HG02759 (cell line): ENCODE results near the gene APBB2.
A peak's percentile ranks its signal among the peaks of the same experiment; 100 is the strongest.
"Not testable (repeated sequence)": the region's sequence is repeated elsewhere in the genome, so short reads cannot be mapped to it uniquely, and the experiment has no call there.

Experiments
- ATAC-seq: cut with Tn5 transposase; IDR thresholded peaks from one replicate; pipeline ENCODE4 v1.9.1; 2021; ENCODE audit warnings: mild to moderate bottlenecking, moderate library complexity; ENCODE audit not compliant: unreplicated experiment

The APBB2 gene

GRCh38 chr4:40952672-40953071 lies 261.7 kb downstream of the APBB2 start:
- no peak for ATAC-seq

- no peak for ATAC-seq
Observed at GRCh38 chr4:40952217-40952616, 262.1 kb downstream of the APBB2 start.

- no peak for ATAC-seq
Observed at GRCh38 chr4:40951026-40951425, 263.3 kb downstream of the APBB2 start.

- no peak for ATAC-seq
Observed at GRCh38 chr4:40949358-40950100, 264.8 kb downstream of the APBB2 start.

GRCh38 chr4:40948014-40948413 lies 266.3 kb downstream of the APBB2 start:
- no peak for ATAC-seq

- no peak for ATAC-seq
Observed at GRCh38 chr4:40946652-40947051, 267.7 kb downstream of the APBB2 start.

- ATAC-seq: no peak
Observed at GRCh38 chr4:40940756-40941155, 273.6 kb downstream of the APBB2 start.

- no peak for ATAC-seq
Observed at GRCh38 chr4:40940317-40940741, 274.0 kb downstream of the APBB2 start.

GRCh38 chr4:40939856-40940255 lies 274.5 kb downstream of the APBB2 start:
- ATAC-seq: no peak

GRCh38 chr4:40938337-40938736 lies 276.0 kb downstream of the APBB2 start:
- no peak for ATAC-seq

GRCh38 chr4:40937140-40937725 lies 277.1 kb downstream of the APBB2 start:
- ATAC-seq: no peak

- ATAC-seq: no peak
Observed at GRCh38 chr4:40934676-40935075, 279.7 kb downstream of the APBB2 start.

- ATAC-seq: no peak
Observed at GRCh38 chr4:40933272-40934053, 280.9 kb downstream of the APBB2 start.

- ATAC-seq: no peak
Observed at GRCh38 chr4:40931841-40932240, 282.5 kb downstream of the APBB2 start.

- ATAC-seq: no peak
Observed at GRCh38 chr4:40931238-40931637, 283.1 kb downstream of the APBB2 start.

- no peak for ATAC-seq
Observed at GRCh38 chr4:40927074-40927473, 287.3 kb downstream of the APBB2 start.

GRCh38 chr4:40924793-40925117 lies 289.6 kb downstream of the APBB2 start:
- no peak for ATAC-seq

GRCh38 chr4:40924096-40924792 lies 290.1 kb downstream of the APBB2 start:
- ATAC-seq: peak; percentile 84

GRCh38 chr4:40923316-40924095 lies 290.8 kb downstream of the APBB2 start:
- no peak for ATAC-seq

- not testable (repeated sequence) for ATAC-seq
Observed at GRCh38 chr4:40919976-40920375, 294.4 kb downstream of the APBB2 start.

- no peak for ATAC-seq
Observed at GRCh38 chr4:40918330-40918729, 296.0 kb downstream of the APBB2 start.
